HG02588 (cell line): Measurements from ENCODE around the gene AMOTL1.

Source experiments
- ATAC-seq: cut with Tn5 transposase; IDR thresholded peaks from one replicate; pipeline ENCODE4 v1.9.1; 2021; ENCODE audit warnings: mild to moderate bottlenecking, moderate library complexity; ENCODE audit not compliant: unreplicated experiment

AMOTL1 gene

DNA sequence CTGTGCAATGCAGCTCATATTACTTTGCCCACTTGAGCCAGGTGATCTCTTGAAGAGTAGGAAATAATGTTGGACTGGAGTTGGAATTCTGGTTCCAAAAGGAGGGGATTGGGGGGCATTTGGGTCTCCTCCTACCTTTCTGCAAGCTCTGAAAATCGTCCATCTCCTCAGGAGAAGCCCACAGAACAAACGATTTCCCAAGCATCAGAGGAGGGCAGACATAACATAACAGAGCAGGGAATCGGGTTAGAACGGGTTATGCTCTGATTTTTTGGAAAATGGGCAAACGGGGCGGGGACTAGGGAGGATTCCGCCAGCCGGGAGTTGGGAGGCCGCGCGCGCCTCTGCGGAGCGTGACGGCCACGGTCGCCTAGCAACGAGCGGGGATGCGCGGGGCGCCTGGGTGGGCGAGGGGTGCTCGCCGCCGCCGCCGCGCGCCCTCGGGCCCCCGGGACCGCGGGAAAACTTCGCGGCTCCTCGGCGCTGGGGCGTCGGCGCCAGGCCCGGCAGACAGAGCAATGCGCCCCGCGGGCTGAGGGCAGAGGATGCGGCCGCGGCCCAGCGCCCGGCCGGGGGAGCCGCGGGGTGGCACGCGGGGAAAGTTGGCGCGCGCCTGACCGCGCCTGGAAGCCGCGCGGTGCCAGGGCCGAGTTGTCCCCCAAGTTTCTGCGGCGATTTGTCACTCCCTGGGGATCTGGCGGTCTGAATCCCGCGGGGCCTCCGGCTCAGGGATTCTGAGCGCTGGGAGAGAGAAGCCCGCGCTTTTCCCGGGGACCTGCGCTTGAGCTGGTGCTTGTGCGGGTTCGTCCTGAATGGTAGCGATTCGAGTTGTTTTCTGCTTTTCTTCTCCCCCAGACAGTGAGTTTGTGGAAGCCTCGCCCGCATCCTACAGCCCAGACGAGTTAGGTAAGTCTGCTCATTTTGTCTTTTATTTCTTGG is 27.8 kb upstream of the AMOTL1 start:
- ATAC-seq, result no peak

- no peak for ATAC-seq
Measured at GRCh38 chr11:94741022-94741679, 27.0 kb upstream of the AMOTL1 start.

DNA sequence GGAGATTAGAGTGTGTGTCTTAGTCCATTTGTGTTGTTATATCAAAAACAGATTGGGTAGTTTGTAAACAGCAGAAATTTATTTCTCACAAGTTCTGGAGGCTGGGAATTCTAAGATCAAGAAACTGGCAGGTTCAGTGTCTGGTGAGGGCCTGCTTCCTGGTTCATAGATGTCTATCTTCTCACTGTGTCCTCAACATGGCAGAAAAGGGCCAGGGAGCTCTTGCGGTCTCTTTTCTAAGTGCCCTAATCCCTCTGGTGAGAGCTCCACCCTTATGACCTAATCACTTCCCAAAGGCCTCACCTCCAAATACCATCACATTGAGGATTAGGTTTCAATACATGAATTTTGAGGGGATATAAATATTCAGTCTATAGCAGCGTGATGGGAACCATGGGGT is 25.5 kb upstream of the AMOTL1 start:
- ATAC-seq, result no peak

- no peak for ATAC-seq
Measured at GRCh38 chr11:94746721-94747120, 21.4 kb upstream of the AMOTL1 start.

GRCh38 chr11:94747146-94747545 is 21.0 kb upstream of the AMOTL1 start:
- no peak for ATAC-seq

DNA sequence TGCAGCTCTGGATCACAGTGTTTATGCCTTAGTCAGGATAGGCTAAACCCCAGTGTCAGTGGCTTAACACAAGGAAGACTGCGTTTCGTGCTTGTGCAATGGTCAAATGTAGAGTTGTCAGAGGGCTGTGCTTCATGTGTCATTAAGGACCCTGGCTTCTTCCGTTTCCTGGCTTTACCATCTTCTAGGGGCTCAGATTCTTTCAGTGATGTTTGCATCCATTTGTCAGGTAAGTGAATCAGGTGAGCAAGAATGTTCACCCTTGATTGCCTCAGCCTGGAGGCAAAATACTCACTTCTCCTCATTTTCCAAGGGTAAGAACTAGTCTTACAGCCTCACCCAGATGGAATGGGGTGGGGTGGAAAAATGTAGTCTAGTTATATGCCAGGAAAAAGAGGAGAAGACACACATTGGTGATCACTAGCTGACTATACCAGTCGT is 20.5 kb upstream of the AMOTL1 start:
- ATAC-seq, result no peak

- ATAC-seq, result no peak
Measured at GRCh38 chr11:94749369-94749768, 18.8 kb upstream of the AMOTL1 start.

DNA sequence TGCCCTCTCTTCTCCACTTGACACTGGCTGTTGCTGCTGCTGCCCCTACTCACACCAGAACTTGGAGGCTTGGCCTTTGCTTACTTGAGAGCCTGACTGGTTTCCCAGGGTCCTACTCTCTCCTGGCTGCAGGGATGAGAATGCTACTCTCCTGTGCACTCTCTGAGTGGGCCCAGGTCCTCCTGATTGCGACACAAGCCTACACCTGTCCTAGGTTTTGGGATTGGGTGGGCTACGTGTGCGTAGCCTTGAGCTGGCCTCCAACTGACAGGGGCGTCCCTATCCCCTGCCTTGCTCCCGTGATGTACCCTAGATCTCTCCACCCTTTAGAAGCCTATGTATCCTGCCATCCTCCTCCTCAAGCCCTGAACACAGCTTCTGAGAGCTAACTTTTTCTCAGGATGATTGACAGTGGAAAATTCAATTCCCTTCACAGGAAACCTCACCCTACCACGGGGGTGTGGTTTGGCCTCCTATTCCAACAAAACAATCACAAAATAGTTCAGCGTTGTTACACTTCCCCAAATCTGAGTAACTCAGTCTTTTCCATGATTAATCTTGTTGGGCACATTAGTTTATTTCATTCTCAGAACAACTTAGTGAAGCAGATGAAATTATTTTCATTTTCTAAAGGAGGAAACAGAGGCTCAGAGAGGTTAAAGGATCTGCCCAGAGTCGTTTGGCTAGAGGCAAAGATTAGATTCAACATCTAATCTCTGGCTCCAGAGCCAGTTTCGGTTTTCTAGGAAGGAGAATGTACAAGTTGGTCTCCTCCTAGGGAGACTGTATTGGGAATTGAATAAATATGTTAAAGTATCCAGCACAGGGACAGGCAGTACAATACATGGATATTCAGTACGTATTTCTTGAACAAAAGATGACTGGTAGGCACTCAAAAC is 17.6 kb upstream of the AMOTL1 start:
- ATAC-seq, result no peak

- ATAC-seq, result no peak
Measured at GRCh38 chr11:94751218-94751609, 16.9 kb upstream of the AMOTL1 start.

DNA sequence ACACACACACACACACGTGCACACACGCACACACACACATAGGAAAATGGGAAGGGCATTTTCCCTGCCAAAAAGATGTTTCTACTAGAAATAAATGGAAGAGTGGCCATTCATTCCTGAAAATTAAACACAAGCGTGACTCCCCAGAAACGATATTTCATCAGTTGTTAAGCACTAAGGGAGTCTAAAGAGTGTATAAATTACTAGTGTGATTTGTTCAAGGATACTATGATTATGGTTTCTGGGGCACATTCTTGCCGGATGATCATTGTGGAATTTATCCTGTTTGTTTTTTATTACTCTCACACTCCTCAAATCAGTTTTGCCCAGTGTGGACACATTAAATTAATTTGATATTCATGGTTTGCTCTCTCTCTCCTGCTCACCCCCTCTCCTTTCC is 16.4 kb upstream of the AMOTL1 start:
- ATAC-seq, result no peak

DNA sequence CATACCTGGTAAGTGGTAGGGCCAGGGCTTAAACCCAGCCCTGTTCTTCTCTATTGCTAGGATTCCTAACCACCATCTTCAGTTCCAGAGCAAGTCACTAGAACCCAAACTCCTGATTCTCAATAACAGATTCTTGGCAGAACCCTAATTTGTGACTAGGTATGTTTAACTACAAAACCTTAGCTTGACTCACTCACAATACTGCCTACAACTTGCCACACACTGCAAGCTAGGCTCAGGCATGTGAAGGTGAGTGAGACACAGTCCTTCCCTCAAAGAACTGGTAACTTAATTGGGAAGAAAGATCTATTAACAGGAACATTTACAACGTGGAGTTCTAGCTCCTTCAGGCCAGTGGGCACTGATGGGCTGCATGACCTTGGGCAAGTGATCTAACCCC is 14.5 kb upstream of the AMOTL1 start:
- no peak for ATAC-seq

GRCh38 chr11:94754335-94754734 is 13.8 kb upstream of the AMOTL1 start:
- no peak for ATAC-seq

- ATAC-seq, result no peak
Measured at GRCh38 chr11:94754819-94755218, 13.3 kb upstream of the AMOTL1 start.

GRCh38 chr11:94755494-94755893 is 12.7 kb upstream of the AMOTL1 start:
- no peak for ATAC-seq

- peak; percentile 49 for ATAC-seq
Measured at GRCh38 chr11:94757037-94757735, 11.0 kb upstream of the AMOTL1 start.

- no peak for ATAC-seq
Measured at GRCh38 chr11:94758666-94759065, 9.5 kb upstream of the AMOTL1 start.

DNA sequence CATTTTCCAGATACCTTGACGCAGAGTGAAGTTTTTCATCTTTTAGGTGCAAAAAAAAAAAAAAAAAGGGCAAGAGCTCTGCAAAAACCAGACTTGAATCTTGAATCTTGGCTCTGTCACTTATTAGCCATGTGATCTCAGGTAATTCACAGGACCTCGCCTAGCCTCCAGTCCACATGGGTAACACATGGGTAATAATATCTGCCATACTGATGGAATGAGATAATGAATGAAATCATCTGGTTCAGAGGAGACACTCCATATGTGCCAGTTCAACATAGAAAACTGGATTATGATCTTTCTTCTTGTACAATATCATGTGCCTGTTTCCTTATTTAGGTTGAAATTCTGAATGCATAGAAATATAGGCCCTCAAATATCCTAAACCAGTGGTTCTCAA is 8.6 kb upstream of the AMOTL1 start:
- ATAC-seq, result no peak

DNA sequence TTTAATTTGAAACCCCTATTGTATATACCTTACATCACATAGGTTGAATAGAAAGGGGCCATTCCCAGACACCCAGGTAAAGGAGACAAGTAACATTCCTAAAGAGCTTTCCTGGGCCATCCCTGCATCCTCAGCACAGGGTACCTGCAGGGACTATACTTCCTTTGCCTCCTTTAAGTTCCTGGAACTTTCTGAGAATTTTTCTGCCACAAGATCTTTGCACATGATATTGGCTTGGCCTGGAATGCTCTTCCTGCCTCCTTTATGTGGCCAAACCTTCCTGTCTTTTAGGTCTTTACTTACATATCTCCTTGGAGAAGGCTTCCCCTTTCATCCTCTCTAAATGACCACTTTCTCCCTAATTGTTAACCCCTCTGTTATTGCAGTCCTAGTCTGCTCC is 7.9 kb upstream of the AMOTL1 start:
- no peak for ATAC-seq

GRCh38 chr11:94762208-94762607 is 5.9 kb upstream of the AMOTL1 start:
- ATAC-seq, result no peak

DNA sequence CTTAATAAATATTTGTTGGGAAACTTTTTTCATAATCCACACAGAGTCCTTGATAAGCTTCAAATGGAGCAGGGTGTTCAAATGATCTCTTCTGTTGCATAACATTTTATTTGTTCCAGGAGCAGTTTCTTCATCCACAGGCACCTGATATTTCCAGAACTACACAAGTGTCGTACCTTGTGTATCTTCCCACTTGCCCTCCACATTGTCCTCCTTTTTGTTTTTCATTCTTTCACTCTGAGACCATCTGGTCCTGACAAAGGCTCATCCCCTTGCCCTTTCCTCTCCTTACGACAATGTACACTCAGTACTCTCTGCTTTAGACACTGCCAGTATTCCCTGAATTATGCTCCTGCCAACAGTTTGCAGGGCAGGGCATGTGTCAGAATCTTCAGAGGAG is 5.2 kb upstream of the AMOTL1 start:
- ATAC-seq, result no peak
